Measurements from ENCODE around the gene PSAPL1. TPM values are rescaled to one million over a fixed set of nuclear protein-coding genes. Genes with fewer than 3 reads are reported as not detected.
A peak's percentile ranks its signal among the peaks of the same experiment; 100 is the strongest.

The PSAPL1 gene
- total RNA-seq, 1 experiment from 2014 or later = not detected

DNA sequence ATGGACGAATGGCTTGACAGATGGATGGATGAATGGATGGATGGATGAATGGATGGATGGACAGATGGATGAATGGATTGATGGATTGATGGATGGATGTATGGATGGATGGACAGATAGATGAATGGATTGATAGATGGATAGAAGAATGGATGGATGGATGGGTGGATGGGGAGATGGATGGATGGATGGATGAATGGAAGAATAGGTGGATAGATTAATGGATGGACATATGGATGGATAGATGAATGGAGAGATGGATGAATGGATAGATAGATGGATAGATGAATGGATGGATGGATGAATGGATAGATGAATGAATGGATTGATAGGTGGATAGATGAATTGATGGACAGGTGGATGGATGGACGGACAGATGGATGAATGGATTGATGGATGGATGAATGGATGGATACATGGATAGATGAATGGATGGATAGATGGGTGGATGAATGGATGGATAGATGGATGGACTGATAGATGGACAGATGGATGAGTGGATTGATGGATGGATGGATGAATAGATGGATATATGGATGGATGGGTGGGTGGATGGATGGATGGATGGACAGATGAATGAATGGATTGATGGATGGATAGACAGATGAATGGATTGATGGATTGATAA lies 33.9 kb downstream of the PSAPL1 start:
- peaks cover 12% of the 10 kb centered on the region for H3K9me3 Mint-ChIP-seq (ENCODE audit: unreplicated experiment)
- BruUV-seq (replicated peaks) = no TSS peak
- ChIA-PET CTCF (no interaction called here), POLR2A (no interaction called here)
- no peak for DNase-seq (ENCODE audit: unreplicated experiment)
- H3K36me3 Mint-ChIP-seq (ENCODE audit: insufficient read depth, unreplicated experiment) = no peaks in the 10 kb centered on the region
- intact Hi-C loops (cut with micrococcal nuclease) = no loop called here
- TF ChIP-seq, protein P1, sequence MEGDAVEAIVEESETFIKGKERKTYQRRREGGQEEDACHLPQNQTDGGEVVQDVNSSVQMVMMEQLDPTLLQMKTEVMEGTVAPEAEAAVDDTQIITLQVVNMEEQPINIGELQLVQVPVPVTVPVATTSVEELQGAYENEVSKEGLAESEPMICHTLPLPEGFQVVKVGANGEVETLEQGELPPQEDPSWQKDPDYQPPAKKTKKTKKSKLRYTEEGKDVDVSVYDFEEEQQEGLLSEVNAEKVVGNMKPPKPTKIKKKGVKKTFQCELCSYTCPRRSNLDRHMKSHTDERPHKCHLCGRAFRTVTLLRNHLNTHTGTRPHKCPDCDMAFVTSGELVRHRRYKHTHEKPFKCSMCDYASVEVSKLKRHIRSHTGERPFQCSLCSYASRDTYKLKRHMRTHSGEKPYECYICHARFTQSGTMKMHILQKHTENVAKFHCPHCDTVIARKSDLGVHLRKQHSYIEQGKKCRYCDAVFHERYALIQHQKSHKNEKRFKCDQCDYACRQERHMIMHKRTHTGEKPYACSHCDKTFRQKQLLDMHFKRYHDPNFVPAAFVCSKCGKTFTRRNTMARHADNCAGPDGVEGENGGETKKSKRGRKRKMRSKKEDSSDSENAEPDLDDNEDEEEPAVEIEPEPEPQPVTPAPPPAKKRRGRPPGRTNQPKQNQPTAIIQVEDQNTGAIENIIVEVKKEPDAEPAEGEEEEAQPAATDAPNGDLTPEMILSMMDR (IDR thresholded peaks at IDR 0.05; ENCODE audit: unreplicated experiment) = no peak
- H3K27ac Mint-ChIP-seq (ENCODE audit: low read depth, unreplicated experiment) = no peak overlapping the region
- no peak overlapping the region for H3K4me3 Mint-ChIP-seq (ENCODE audit: unreplicated experiment)
- H3K27me3 Mint-ChIP-seq (ENCODE audit: insufficient read depth, unreplicated experiment) = peaks cover 17% of the 10 kb centered on the region
- H3K4me1 Mint-ChIP-seq (ENCODE audit: insufficient read depth, unreplicated experiment) = peaks cover 28% of the 10 kb centered on the region

DNA sequence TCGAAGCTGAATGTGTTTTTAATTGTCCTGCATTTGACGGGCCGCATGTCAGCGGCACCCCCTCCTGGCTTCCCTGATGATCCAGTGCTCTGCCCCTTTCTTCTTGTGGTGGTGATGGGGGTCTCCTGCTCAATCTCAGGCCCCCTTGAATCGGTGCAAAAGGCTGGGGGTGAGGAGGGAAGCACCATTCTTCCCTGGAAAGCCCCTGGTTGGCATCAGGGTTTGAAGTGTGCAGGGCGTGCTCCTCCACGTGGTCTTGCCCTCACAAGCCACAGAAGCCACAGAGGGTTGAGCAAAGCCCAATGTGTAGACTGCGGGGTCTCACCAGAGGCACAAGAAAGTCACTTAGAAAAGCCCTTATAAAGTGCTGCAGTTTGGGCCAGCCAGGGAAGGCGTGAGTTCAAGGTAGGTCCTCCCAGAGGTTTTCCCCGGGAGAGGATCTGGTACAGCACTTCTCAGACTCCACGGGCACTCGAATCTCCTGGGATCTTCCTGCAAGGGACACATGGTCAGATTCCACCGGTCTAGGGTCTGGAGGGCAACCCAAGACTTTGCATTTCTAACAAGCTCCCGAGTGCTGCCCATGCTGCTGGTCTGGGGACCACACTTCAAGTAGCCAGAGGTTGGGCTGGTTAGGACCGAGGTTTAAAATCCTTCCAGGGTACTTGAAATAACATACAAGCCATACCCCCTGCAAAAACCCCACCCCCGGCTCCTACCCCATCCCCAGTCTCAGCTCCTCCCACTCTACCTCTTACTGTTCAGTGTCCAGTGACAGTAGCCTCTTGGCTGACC lies 35.1 kb downstream of the PSAPL1 start:
- Mint-ChIP-seq H3K27me3 (ENCODE audit: insufficient read depth, unreplicated experiment) (peaks cover 17% of the 10 kb centered on the region), H3K9me3 (ENCODE audit: unreplicated experiment) (peaks cover 12% of the 10 kb centered on the region), H3K4me3 (ENCODE audit: unreplicated experiment) (no peak overlapping the region), H3K4me1 (ENCODE audit: insufficient read depth, unreplicated experiment) (peaks cover 28% of the 10 kb centered on the region), H3K27ac (ENCODE audit: low read depth, unreplicated experiment) (no peak overlapping the region), H3K36me3 (ENCODE audit: insufficient read depth, unreplicated experiment) (no peaks in the 10 kb centered on the region)
- ChIA-PET CTCF (no interaction called here), POLR2A (interaction anchor here (1.2 kb wide), 1 partner anchor 41 kb away, joined by 3 read pairs; no protein-coding TSS in a partner anchor)
- TF ChIP-seq, protein P1 (IDR thresholded peaks at IDR 0.05; ENCODE audit: unreplicated experiment) = no peak
- intact Hi-C loops (cut with micrococcal nuclease) = no loop called here
- BruUV-seq (replicated peaks) = no TSS peak
- DNase-seq (ENCODE audit: unreplicated experiment) = no peak

DNA sequence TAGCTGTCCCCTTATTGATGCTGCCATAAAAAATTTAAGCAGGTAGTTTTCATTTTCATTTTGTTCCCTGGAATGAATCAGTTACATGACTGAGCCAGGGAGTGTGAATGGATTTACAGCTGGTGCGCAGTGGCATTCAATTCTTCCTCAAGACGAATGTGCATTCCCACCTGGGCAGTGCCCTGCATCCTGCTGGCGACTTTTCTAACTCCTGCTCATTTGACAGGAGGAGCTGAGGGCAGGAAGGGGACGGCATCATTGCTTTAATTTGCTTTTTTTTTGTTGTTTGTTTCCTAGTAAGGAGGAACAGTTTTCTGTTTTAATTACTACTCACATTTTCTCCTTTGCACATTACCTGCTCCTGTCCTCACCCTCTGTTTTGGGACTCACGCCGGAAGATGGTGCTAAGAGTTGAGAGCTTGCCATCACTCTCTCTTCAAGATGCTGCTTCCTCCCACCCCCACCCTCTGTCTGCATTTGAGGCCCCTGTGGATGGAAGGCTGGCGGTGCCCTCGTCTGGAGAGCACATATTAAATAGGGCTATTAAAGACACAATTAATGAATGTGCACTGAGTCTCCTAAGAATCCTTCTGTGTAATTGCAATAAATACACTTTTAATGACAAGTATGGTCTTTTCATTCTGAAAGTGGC lies 35.8 kb downstream of the PSAPL1 start:
- TF ChIP-seq, protein P1 (IDR thresholded peaks at IDR 0.05; ENCODE audit: unreplicated experiment) = no peak
- no peak for DNase-seq (ENCODE audit: unreplicated experiment)
- no peaks in the 10 kb centered on the region for H3K36me3 Mint-ChIP-seq (ENCODE audit: insufficient read depth, unreplicated experiment)
- H3K4me1 Mint-ChIP-seq (ENCODE audit: insufficient read depth, unreplicated experiment) = peaks cover 28% of the 10 kb centered on the region
- H3K4me3 Mint-ChIP-seq (ENCODE audit: unreplicated experiment) = no peak overlapping the region
- ChIA-PET POLR2A (interaction anchor here (1.2 kb wide), 1 partner anchor 40 kb away, joined by 3 read pairs; no protein-coding TSS in a partner anchor), CTCF (interaction anchor here (0.6 kb wide), 1 partner anchor 86 kb away, joined by 3 read pairs; no protein-coding TSS in a partner anchor)
- H3K9me3 Mint-ChIP-seq (ENCODE audit: unreplicated experiment) = peaks cover 12% of the 10 kb centered on the region
- no peak overlapping the region for H3K27ac Mint-ChIP-seq (ENCODE audit: low read depth, unreplicated experiment)
- H3K27me3 Mint-ChIP-seq (ENCODE audit: insufficient read depth, unreplicated experiment) = peaks cover 17% of the 10 kb centered on the region
- BruUV-seq (replicated peaks) = no TSS peak
- intact Hi-C loops (cut with micrococcal nuclease) = no loop called here

DNA sequence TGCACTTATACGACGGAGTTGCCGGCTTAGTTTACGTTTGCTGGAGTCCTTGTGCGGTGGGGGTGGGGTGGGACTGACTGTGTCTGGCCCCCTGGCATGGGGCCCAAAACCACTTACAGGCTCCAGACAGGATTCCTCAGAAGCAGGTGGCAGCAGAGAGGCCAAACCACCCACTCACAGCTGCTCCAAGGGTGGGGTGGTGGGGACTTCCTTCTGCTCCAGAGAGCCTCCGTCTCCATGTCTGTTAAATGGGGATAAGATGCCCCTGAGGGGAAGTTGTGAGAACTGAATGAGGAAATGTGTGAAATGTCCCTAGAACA lies 36.7 kb downstream of the PSAPL1 start:
- Mint-ChIP-seq H3K36me3 (ENCODE audit: insufficient read depth, unreplicated experiment) (no peaks in the 10 kb centered on the region), H3K4me3 (ENCODE audit: unreplicated experiment) (peak overlapping the region; percentile 15), H3K4me1 (ENCODE audit: insufficient read depth, unreplicated experiment) (peaks cover 28% of the 10 kb centered on the region), H3K27me3 (ENCODE audit: insufficient read depth, unreplicated experiment) (peaks cover 17% of the 10 kb centered on the region), H3K27ac (ENCODE audit: low read depth, unreplicated experiment) (peak overlapping the region; percentile 76), H3K9me3 (ENCODE audit: unreplicated experiment) (peaks cover 12% of the 10 kb centered on the region)
- ChIA-PET CTCF (interaction anchor here (0.7 kb wide), 1 partner anchor 410 kb away, joined by 3 read pairs; no protein-coding TSS in a partner anchor), POLR2A (no interaction called here)
- TF ChIP-seq, protein P1 (IDR thresholded peaks at IDR 0.05; ENCODE audit: unreplicated experiment) = no peak
- peak; percentile 66 for DNase-seq (ENCODE audit: unreplicated experiment)
- no TSS peak for BruUV-seq (replicated peaks)
- intact Hi-C loops (cut with micrococcal nuclease) = no loop called here
